OCI-LY3 (cell line): Measurements from ENCODE around the gene KCTD15.

ENCODE experiments used
- H2AFZ ChIP-seq: fragments of 200-600, 300-600 bp; shearing (Covaris generic); 2 replicates; pipeline ENCODE4 v1.6.0; 2014; ENCODE audit warnings: antibody characterized with exemption, low read depth, low read length
- H3K27ac ChIP-seq: fragments of 200-600, 300-600 bp; sonication (generic); 2 replicates; pipeline ENCODE4 v1.5.1; 2014; ENCODE audit warnings: mild to moderate bottlenecking, low read length, moderate library complexity, mixed read lengths
- H3K27me3 ChIP-seq: fragments of 200-600, 300-600 bp; sonication (generic); 2 replicates; pipeline ENCODE4 v1.6.1; 2014; ENCODE audit warnings: low read depth, low read length, mixed read lengths
- H3K36me3 ChIP-seq: fragments of 200-600, 300-600 bp; sonication (generic); replicated peaks from 2 replicates; pipeline ENCODE3; 2014; ENCODE audit warnings: low read depth, low read length, mixed read lengths
- H3K4me1 ChIP-seq: fragments of 300-600, 200-600 bp; sonication (generic); 2 replicates; pipeline ENCODE4 v1.6.1; 2014; ENCODE audit warnings: low read length, mixed read lengths
- H3K4me2 ChIP-seq: fragments of 200-600, 300-600 bp; sonication (generic); 2 replicates; pipeline ENCODE4 v1.6.1; 2014; ENCODE audit warnings: low read length, mixed read lengths
- H3K4me3 ChIP-seq: fragments of 300-600, 200-600 bp; sonication (generic); 2 replicates; pipeline ENCODE4 v1.5.1; 2014; ENCODE audit warnings: antibody characterized with exemption, mild to moderate bottlenecking, low read length, moderate library complexity
- H3K79me2 ChIP-seq: fragments of 300-600, 200-600 bp; shearing (Covaris generic); 2 replicates; pipeline ENCODE4 v1.6.1; 2014; ENCODE audit warnings: mild to moderate bottlenecking, low read length, mixed read lengths
- H3K9ac ChIP-seq: fragments of 300-600, 200-600 bp; shearing (Covaris generic); 2 replicates; pipeline ENCODE4 v1.6.0; 2014; ENCODE audit warnings: mild to moderate bottlenecking, low read length, moderate library complexity
- H3K9me3 ChIP-seq: fragments of 200-600, 300-600 bp; shearing (Covaris generic); 2 replicates; pipeline ENCODE4 v1.6.1; 2014; ENCODE audit warnings: low read length, mixed read lengths; ENCODE audit not compliant: insufficient read depth
- H4K20me1 ChIP-seq: fragments of 200-600, 300-600 bp; sonication (generic); 2 replicates; pipeline ENCODE4 v1.6.1; 2016; ENCODE audit warnings: low read length, mixed read lengths; ENCODE audit not compliant: insufficient read depth
- CTCF ChIP-seq: fragments of 200-600, 300-600 bp; sonication (generic); IDR thresholded peaks from 2 replicates; pipeline ENCODE4 v1.5.1; 2014; ENCODE audit warnings: antibody characterized with exemption, low read length, low read depth
- EZH2phosphoT487 ChIP-seq: fragments of 200-600 bp; shearing (Covaris generic); IDR thresholded peaks from 2 replicates; pipeline ENCODE4 v1.6.1; 2018; ENCODE audit warnings: antibody characterized with exemption, mixed run types, low read depth

KCTD15 gene

GRCh38 chr19:33800012-33800680, 3.5 kb downstream of the KCTD15 start:
- H3K4me2 ChIP-seq = no peak overlapping the region

GRCh38 chr19:33801411-33801810, 4.7 kb downstream of the KCTD15 start:
- Histone ChIP-seq H3K27me3 (no peaks in the 10 kb centered on the region), H3K9ac (no peak overlapping the region), H3K9me3 (no peaks in the 10 kb centered on the region), H3K79me2 (no peaks in the 10 kb centered on the region), H2AFZ (no peak overlapping the region), H3K4me2 (no peak overlapping the region), H3K4me1 (no peaks in the 10 kb centered on the region), H3K4me3 (no peak overlapping the region), H4K20me1 (0 out of 2 replicates have a peak, but pooled peaks cover 3% of the 10 kb centered on the region), H3K27ac (no peak overlapping the region), H3K36me3 (peaks cover 6% of the 10 kb centered on the region)
- TF ChIP-seq CTCF (no peak), EZH2phosphoT487 (no peak)

More at GRCh38 chr19:33800012-33800680, 3.5 kb downstream of the KCTD15 start:
- no peak overlapping the region for H3K9ac ChIP-seq
- H3K27me3 ChIP-seq = no peaks in the 10 kb centered on the region
- no peaks in the 10 kb centered on the region for H3K4me1 ChIP-seq
- no peak overlapping the region for H3K27ac ChIP-seq
- H3K4me3 ChIP-seq = no peak overlapping the region
- H3K36me3 ChIP-seq = peaks cover 6% of the 10 kb centered on the region
- H3K9me3 ChIP-seq = no peaks in the 10 kb centered on the region
- H2AFZ ChIP-seq = no peak overlapping the region
- H4K20me1 ChIP-seq = 0 out of 2 replicates have a peak, but pooled peaks cover 3% of the 10 kb centered on the region
- TF ChIP-seq CTCF (no peak), EZH2phosphoT487 (no peak)
- no peaks in the 10 kb centered on the region for H3K79me2 ChIP-seq

GRCh38 chr19:33802001-33802400, 5.3 kb downstream of the KCTD15 start:
- Histone ChIP-seq H3K4me1 (no peaks in the 10 kb centered on the region), H4K20me1 (0 out of 2 replicates have a peak, but pooled peaks cover 3% of the 10 kb centered on the region), H3K36me3 (peaks cover 9% of the 10 kb centered on the region), H3K4me3 (no peak overlapping the region), H3K9ac (no peak overlapping the region), H3K27ac (no peak overlapping the region), H2AFZ (no peak overlapping the region), H3K79me2 (no peaks in the 10 kb centered on the region), H3K27me3 (no peaks in the 10 kb centered on the region), H3K4me2 (no peak overlapping the region), H3K9me3 (no peaks in the 10 kb centered on the region)
- TF ChIP-seq CTCF (no peak), EZH2phosphoT487 (no peak)

GRCh38 chr19:33802801-33803200, 6.1 kb downstream of the KCTD15 start:
- TF ChIP-seq EZH2phosphoT487 (no peak), CTCF (no peak)
- Histone ChIP-seq H2AFZ (no peak overlapping the region), H3K36me3 (peaks cover 11% of the 10 kb centered on the region)

More at GRCh38 chr19:33802801-33803200, 6.1 kb downstream of the KCTD15 start:
- Histone ChIP-seq H3K27ac (no peak overlapping the region), H3K4me3 (no peak overlapping the region), H3K27me3 (no peaks in the 10 kb centered on the region), H3K4me2 (no peak overlapping the region), H3K79me2 (no peaks in the 10 kb centered on the region), H3K4me1 (no peaks in the 10 kb centered on the region), H4K20me1 (0 out of 2 replicates have a peak, but pooled peaks cover 3% of the 10 kb centered on the region), H3K9me3 (no peaks in the 10 kb centered on the region), H3K9ac (no peak overlapping the region)
